Measurements from ENCODE around the gene LAMP2.

LAMP2 gene

GRCh38 chrX:120453985-120454384, 15.1 kb downstream of the LAMP2 start:
- no peak for DNase-seq

GRCh38 chrX:120452131-120452530, 17.0 kb downstream of the LAMP2 start:
- DNase-seq: peak; percentile 54

GRCh38 chrX:120450163-120450562, 18.9 kb downstream of the LAMP2 start:
- peak; percentile 15 for DNase-seq

- DNase-seq: no peak
Observed at GRCh38 chrX:120446498-120446897, 22.6 kb downstream of the LAMP2 start.

GRCh38 chrX:120439921-120440320, 29.2 kb downstream of the LAMP2 start:
- no peak for DNase-seq

GRCh38 chrX:120429776-120430540, 39.1 kb downstream of the LAMP2 start:
- DNase-seq: no peak

- no peak for DNase-seq
Observed at GRCh38 chrX:120428309-120428708, 40.8 kb downstream of the LAMP2 start.

- no peak for DNase-seq
Observed at GRCh38 chrX:120426599-120426998, 42.5 kb downstream of the LAMP2 start.

GRCh38 chrX:120419463-120419862, 49.6 kb downstream of the LAMP2 start:
- no peak for DNase-seq

- no peak for DNase-seq
Observed at GRCh38 chrX:120408168-120408567, 60.9 kb downstream of the LAMP2 start.

- no peak for DNase-seq
Observed at GRCh38 chrX:120406638-120407037, 62.5 kb downstream of the LAMP2 start.

GRCh38 chrX:120402369-120402768, 66.7 kb downstream of the LAMP2 start:
- no peak for DNase-seq

- DNase-seq: no peak
Observed at GRCh38 chrX:120401301-120401700, 67.8 kb downstream of the LAMP2 start.

GRCh38 chrX:120380699-120381098, 88.4 kb downstream of the LAMP2 start:
- DNase-seq: no peak

GRCh38 chrX:120379937-120380681, 89.0 kb downstream of the LAMP2 start:
- DNase-seq: no peak

- no peak for DNase-seq
Observed at GRCh38 chrX:120378570-120378969, 90.5 kb downstream of the LAMP2 start.
